GM19324 (cell line): ENCODE data around the gene OR4K13.

Experiments used
- ATAC-seq: cut with Tn5 transposase; IDR thresholded peaks from one replicate; pipeline ENCODE4 v1.9.1; 2021; ENCODE audit warnings: mild to moderate bottlenecking, moderate library complexity; ENCODE audit not compliant: unreplicated experiment, low FRiP score

OR4K13 gene

GRCh38 chr14:20035938-20036337, at the start of gene OR4K13:
TSS of gene OR4K13 (minus strand) at chr14:20036038. CDS start at chr14:20034758, 1,280 bp downstream.
- ATAC-seq: no peak

GRCh38 chr14:20059745-20060144, 23.9 kb upstream of the OR4K13 start, which contains the start of gene OR4L1:
TSS of gene OR4L1 (plus strand) at chr14:20060045. CDS start at chr14:20060045, 0 bp downstream.
- ATAC-seq: no peak

- ATAC-seq: no peak
These were observed 12.4 kb upstream of the OR4K13 start for GRCh38 chr14:20048202-20048601.

- ATAC-seq: no peak
These were observed 8.4 kb upstream of the OR4K13 start for GRCh38 chr14:20044243-20044642.

GRCh38 chr14:20035449-20035848, 389 bp downstream of the OR4K13 start:
- ATAC-seq: no peak

GRCh38 chr14:20031058-20031457, 4.8 kb downstream of the OR4K13 start:
- ATAC-seq: no peak

- no peak for ATAC-seq
These were observed 16.5 kb downstream of the OR4K13 start, which contains the start of gene OR4K14 for GRCh38 chr14:20019257-20019865. TSS of gene OR4K14 (minus strand) at chr14:20019307. CDS start at chr14:20015193, 4,114 bp downstream.

GRCh38 chr14:20008156-20008555, 27.7 kb downstream of the OR4K13 start:
- ATAC-seq: no peak

GRCh38 chr14:20002319-20002718, 33.5 kb downstream of the OR4K13 start:
- ATAC-seq: no peak

- no peak for ATAC-seq
These were observed 34.0 kb downstream of the OR4K13 start, which contains the start of gene OR4Q2 for GRCh38 chr14:20001863-20002262. TSS of gene OR4Q2 (plus strand) at chr14:20002163.

- no peak for ATAC-seq
These were observed 42.4 kb downstream of the OR4K13 start for GRCh38 chr14:19993438-19993837.
